Measurements from ENCODE around the gene NBEAL1.
"Not testable (repeated sequence)": the region's sequence is repeated elsewhere in the genome, so short reads cannot be mapped to it uniquely, and the experiment has no call there.

Gene NBEAL1

DNA sequence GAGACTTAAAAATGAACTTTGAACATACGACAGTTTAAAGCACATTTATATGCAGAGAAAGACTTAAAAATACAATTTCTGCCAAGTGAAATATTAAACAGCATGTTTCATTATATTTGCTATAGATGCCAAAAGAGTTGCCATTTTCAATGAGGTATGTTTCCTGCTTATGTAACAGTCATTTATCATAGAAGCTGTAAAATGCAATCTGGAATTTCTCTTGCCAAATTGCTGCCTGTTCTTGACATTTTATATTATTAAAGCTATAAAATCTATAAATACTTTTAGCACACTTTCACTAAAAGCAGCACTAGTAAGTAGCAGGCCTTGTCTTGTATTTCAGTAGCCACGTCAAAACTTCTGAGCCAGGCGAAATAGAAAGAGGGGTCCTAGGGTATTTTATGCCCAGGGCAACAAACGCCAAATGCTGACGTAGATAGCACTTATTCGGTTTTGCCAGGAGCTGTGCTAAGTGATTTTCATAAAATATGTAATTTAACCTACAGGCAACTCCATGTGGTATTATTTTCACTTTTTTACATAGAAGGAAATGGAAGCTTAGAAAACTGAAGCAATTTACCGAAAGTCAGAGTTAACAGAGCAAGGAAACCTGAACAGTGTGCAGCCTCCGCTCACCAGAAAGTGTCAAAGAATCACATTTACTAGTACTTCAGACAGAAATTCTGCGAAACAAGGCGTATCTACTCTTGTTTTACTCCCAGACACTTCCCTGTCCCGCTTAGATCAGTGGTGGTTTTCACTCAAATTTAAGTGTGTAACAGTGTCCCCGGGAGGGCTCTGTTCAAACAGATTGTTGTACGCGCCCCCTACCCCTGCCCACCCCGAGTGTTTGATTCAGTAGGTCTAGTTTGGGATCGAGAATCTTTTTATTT lies 222.9 kb downstream of the NBEAL1 start:
- H3K27me3 ChIP-seq (replicated peaks; ENCODE audit: control insufficient read depth, insufficient read depth, low read length, poor library complexity, severe bottlenecking), result no peaks in the 10 kb centered on the region
- no peaks in the 10 kb centered on the region for H3K9me3 ChIP-seq (ENCODE audit: control insufficient read depth, low read length)
- peaks cover 13% of the 10 kb centered on the region for H3K4me1 ChIP-seq (ENCODE audit: control insufficient read depth, insufficient read depth, low read length, poor library complexity, severe bottlenecking)
- DNase-seq, result no peak
- peak overlapping the region; percentile 81 for H3K4me3 ChIP-seq (ENCODE audit: insufficient read depth, low read depth, low read length, poor library complexity, severe bottlenecking)
- H3K36me3 ChIP-seq (ENCODE audit: control insufficient read depth, insufficient read depth, low read length), result no peaks in the 10 kb centered on the region
- H3K27ac ChIP-seq (ENCODE audit: insufficient read depth, low read length, poor library complexity, severe bottlenecking), result peak overlapping the region; percentile 98

GRCh38 chr2:203238292-203238703 lies 223.6 kb downstream of the NBEAL1 start:
- H3K27me3 ChIP-seq (replicated peaks; ENCODE audit: control insufficient read depth, insufficient read depth, low read length, poor library complexity, severe bottlenecking), result no peaks in the 10 kb centered on the region
- no peak for DNase-seq
- no peaks in the 10 kb centered on the region for H3K36me3 ChIP-seq (ENCODE audit: control insufficient read depth, insufficient read depth, low read length)
- no peaks in the 10 kb centered on the region for H3K9me3 ChIP-seq (ENCODE audit: control insufficient read depth, low read length)
- peaks cover 13% of the 10 kb centered on the region for H3K4me1 ChIP-seq (ENCODE audit: control insufficient read depth, insufficient read depth, low read length, poor library complexity, severe bottlenecking)
- H3K27ac ChIP-seq (ENCODE audit: insufficient read depth, low read length, poor library complexity, severe bottlenecking), result peak overlapping the region; percentile 98
- H3K4me3 ChIP-seq (ENCODE audit: insufficient read depth, low read depth, low read length, poor library complexity, severe bottlenecking), result peak overlapping the region; percentile 81

DNA sequence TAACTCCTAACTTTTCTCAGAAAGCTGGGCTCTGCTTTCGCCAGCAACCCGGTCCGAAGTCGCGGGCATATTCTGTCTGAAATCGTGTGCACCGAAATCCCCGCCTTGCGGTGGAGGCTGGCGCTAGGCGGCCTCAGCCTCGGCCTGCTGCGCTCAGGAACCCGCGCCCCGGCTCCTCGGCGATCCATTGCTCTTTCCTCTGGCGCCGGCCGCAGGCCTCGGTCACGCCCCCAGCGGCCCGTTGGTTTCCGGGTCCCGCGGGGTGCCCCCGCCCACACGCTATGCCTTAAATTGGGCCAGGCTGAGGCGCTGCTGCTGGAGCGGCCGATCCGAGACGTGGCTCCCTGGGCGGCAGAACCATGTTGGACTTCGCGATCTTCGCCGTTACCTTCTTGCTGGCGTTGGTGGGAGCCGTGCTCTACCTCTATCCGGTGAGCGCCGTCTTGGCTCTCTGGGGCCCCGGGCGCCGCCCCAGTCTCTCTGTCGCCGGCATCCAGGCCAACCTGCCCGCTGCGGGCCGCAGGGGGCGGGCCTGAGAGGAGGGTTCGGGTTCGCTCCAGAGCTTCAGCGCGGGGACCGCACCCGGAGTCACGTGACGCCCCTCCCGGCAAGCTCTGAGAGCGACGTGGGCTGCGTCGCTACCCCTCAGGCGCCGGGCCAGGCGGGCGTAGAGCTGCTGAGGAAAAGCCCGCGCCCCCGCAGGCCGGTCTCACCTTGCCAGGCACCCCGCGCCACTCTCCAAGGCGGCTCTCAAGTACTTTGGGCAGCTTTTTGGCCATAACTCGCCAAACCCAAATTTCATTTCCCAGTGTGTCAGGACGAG lies 224.2 kb downstream of the NBEAL1 start, which contains the start of gene CYP20A1:
Gene CYP20A1, plus strand, starts transcription at position 315 of the 823 bp plus-strand sequence. Its CDS starts 45 bp downstream, at position 360.
- peaks cover 13% of the 10 kb centered on the region for H3K4me1 ChIP-seq (ENCODE audit: control insufficient read depth, insufficient read depth, low read length, poor library complexity, severe bottlenecking)
- H3K27me3 ChIP-seq (replicated peaks; ENCODE audit: control insufficient read depth, insufficient read depth, low read length, poor library complexity, severe bottlenecking), result no peaks in the 10 kb centered on the region
- peak; percentile 93 to 94 (median 93) for DNase-seq
- no peaks in the 10 kb centered on the region for H3K9me3 ChIP-seq (ENCODE audit: control insufficient read depth, low read length)
- no peaks in the 10 kb centered on the region for H3K36me3 ChIP-seq (ENCODE audit: control insufficient read depth, insufficient read depth, low read length)
- peak within 1 kb of the TSS; percentile 81 for H3K4me3 ChIP-seq (ENCODE audit: insufficient read depth, low read depth, low read length, poor library complexity, severe bottlenecking)
- H3K27ac ChIP-seq (ENCODE audit: insufficient read depth, low read length, poor library complexity, severe bottlenecking), result peak within 1 kb of the TSS; percentile 98

DNA sequence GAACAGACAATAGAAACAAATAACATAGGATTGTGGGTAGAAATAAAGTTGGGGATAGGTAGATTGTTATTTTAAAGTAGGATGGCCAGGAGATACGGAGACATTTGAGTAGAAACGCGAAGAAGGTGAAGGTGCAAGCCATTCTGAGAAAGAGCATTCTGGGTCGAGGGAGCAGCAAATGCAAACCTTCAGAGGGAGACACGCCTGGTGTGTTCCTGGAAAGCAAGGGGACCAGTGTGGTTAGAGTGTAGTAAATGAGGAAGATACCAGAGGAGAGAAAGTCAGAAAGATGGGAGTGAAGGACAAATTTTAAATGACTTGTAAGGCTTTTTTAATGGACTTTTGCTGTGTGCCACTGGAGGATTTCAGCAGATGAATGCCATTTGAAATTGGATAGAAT lies 225.8 kb downstream of the NBEAL1 start:
- Histone ChIP-seq H3K4me1 (ENCODE audit: control insufficient read depth, insufficient read depth, low read length, poor library complexity, severe bottlenecking) (peaks cover 13% of the 10 kb centered on the region), H3K9me3 (ENCODE audit: control insufficient read depth, low read length) (no peaks in the 10 kb centered on the region), H3K4me3 (ENCODE audit: insufficient read depth, low read depth, low read length, poor library complexity, severe bottlenecking) (peak overlapping the region; percentile 2), H3K27ac (ENCODE audit: insufficient read depth, low read length, poor library complexity, severe bottlenecking) (peak overlapping the region; percentile 98), H3K36me3 (ENCODE audit: control insufficient read depth, insufficient read depth, low read length) (peaks cover 4% of the 10 kb centered on the region), H3K27me3 (replicated peaks; ENCODE audit: control insufficient read depth, insufficient read depth, low read length, poor library complexity, severe bottlenecking) (no peaks in the 10 kb centered on the region)
- DNase-seq, result no peak

- Histone ChIP-seq H3K4me1 (ENCODE audit: control insufficient read depth, insufficient read depth, low read length, poor library complexity, severe bottlenecking) (peaks cover 13% of the 10 kb centered on the region), H3K36me3 (ENCODE audit: control insufficient read depth, insufficient read depth, low read length) (peaks cover 19% of the 10 kb centered on the region), H3K4me3 (ENCODE audit: insufficient read depth, low read depth, low read length, poor library complexity, severe bottlenecking) (no peak overlapping the region), H3K27me3 (replicated peaks; ENCODE audit: control insufficient read depth, insufficient read depth, low read length, poor library complexity, severe bottlenecking) (no peaks in the 10 kb centered on the region), H3K9me3 (ENCODE audit: control insufficient read depth, low read length) (no peaks in the 10 kb centered on the region), H3K27ac (ENCODE audit: insufficient read depth, low read length, poor library complexity, severe bottlenecking) (no peak overlapping the region)
- DNase-seq, result no peak
These were observed 227.8 kb downstream of the NBEAL1 start for GRCh38 chr2:203242518-203242917.

- H3K27me3 ChIP-seq (replicated peaks; ENCODE audit: control insufficient read depth, insufficient read depth, low read length, poor library complexity, severe bottlenecking), result no peaks in the 10 kb centered on the region
- H3K27ac ChIP-seq (ENCODE audit: insufficient read depth, low read length, poor library complexity, severe bottlenecking), result no peak overlapping the region
- H3K4me3 ChIP-seq (ENCODE audit: insufficient read depth, low read depth, low read length, poor library complexity, severe bottlenecking), result no peak overlapping the region
- H3K9me3 ChIP-seq (ENCODE audit: control insufficient read depth, low read length), result no peaks in the 10 kb centered on the region
- no peak for DNase-seq
- no peaks in the 10 kb centered on the region for H3K4me1 ChIP-seq (ENCODE audit: control insufficient read depth, insufficient read depth, low read length, poor library complexity, severe bottlenecking)
- H3K36me3 ChIP-seq (ENCODE audit: control insufficient read depth, insufficient read depth, low read length), result peaks cover 33% of the 10 kb centered on the region
These were observed 232.0 kb downstream of the NBEAL1 start for GRCh38 chr2:203246646-203247045.

- Histone ChIP-seq H3K4me1 (ENCODE audit: control insufficient read depth, insufficient read depth, low read length, poor library complexity, severe bottlenecking) (no peaks in the 10 kb centered on the region), H3K27ac (ENCODE audit: insufficient read depth, low read length, poor library complexity, severe bottlenecking) (no peak overlapping the region), H3K36me3 (ENCODE audit: control insufficient read depth, insufficient read depth, low read length) (peaks cover 30% of the 10 kb centered on the region), H3K4me3 (ENCODE audit: insufficient read depth, low read depth, low read length, poor library complexity, severe bottlenecking) (no peak overlapping the region), H3K9me3 (ENCODE audit: control insufficient read depth, low read length) (no peaks in the 10 kb centered on the region), H3K27me3 (replicated peaks; ENCODE audit: control insufficient read depth, insufficient read depth, low read length, poor library complexity, severe bottlenecking) (no peaks in the 10 kb centered on the region)
- DNase-seq, result no peak
These were observed 238.1 kb downstream of the NBEAL1 start for GRCh38 chr2:203252818-203253217.

- DNase-seq; H3K27me3 ChIP-seq (replicated peaks; ENCODE audit: control insufficient read depth, insufficient read depth, low read length, poor library complexity, severe bottlenecking); H3K9me3 ChIP-seq (ENCODE audit: control insufficient read depth, low read length); H3K27ac ChIP-seq (ENCODE audit: insufficient read depth, low read length, poor library complexity, severe bottlenecking); H3K4me1 ChIP-seq (ENCODE audit: control insufficient read depth, insufficient read depth, low read length, poor library complexity, severe bottlenecking); H3K4me3 ChIP-seq (ENCODE audit: insufficient read depth, low read depth, low read length, poor library complexity, severe bottlenecking): not testable (repeated sequence)
- H3K36me3 ChIP-seq (ENCODE audit: control insufficient read depth, insufficient read depth, low read length), result peaks cover 30% of the 10 kb centered on the region
These were observed 238.9 kb downstream of the NBEAL1 start for GRCh38 chr2:203253422-203254095.

- no peak overlapping the region for H3K4me3 ChIP-seq (ENCODE audit: insufficient read depth, low read depth, low read length, poor library complexity, severe bottlenecking)
- no peaks in the 10 kb centered on the region for H3K9me3 ChIP-seq (ENCODE audit: control insufficient read depth, low read length)
- no peak for DNase-seq
- peaks cover 39% of the 10 kb centered on the region for H3K36me3 ChIP-seq (ENCODE audit: control insufficient read depth, insufficient read depth, low read length)
- no peaks in the 10 kb centered on the region for H3K4me1 ChIP-seq (ENCODE audit: control insufficient read depth, insufficient read depth, low read length, poor library complexity, severe bottlenecking)
- no peak overlapping the region for H3K27ac ChIP-seq (ENCODE audit: insufficient read depth, low read length, poor library complexity, severe bottlenecking)
- H3K27me3 ChIP-seq (replicated peaks; ENCODE audit: control insufficient read depth, insufficient read depth, low read length, poor library complexity, severe bottlenecking), result no peaks in the 10 kb centered on the region
These were observed 246.9 kb downstream of the NBEAL1 start for GRCh38 chr2:203261326-203262159.

All from effector memory CD4-positive, alpha-beta T cell (primary cell).